HG03342 (cell line): ENCODE results near the gene GEMIN5.
"Not testable (repeated sequence)": the region's sequence is repeated elsewhere in the genome, so short reads cannot be mapped to it uniquely, and the experiment has no call there.

ENCODE experiments used
- ATAC-seq: cut with Tn5 transposase; IDR thresholded peaks from one replicate; pipeline ENCODE4 v1.9.1; 2021; ENCODE audit warnings: mild to moderate bottlenecking, moderate library complexity; ENCODE audit not compliant: unreplicated experiment

Gene GEMIN5

GRCh38 chr5:154940772-154941620 lies 3.0 kb upstream of the GEMIN5 start, which contains the start of gene MRPL22:
TSS of gene MRPL22 (plus strand) at chr5:154941073. CDS start at chr5:154941111, 38 bp downstream.
- peak; percentile 50 for ATAC-seq

- no peak for ATAC-seq
Observed at GRCh38 chr5:154940375-154940771, 2.4 kb upstream of the GEMIN5 start.

GRCh38 chr5:154939387-154939786 lies 1.4 kb upstream of the GEMIN5 start:
- ATAC-seq, result not testable (repeated sequence)

GRCh38 chr5:154937186-154937717 lies 759 bp downstream of the GEMIN5 start:
- ATAC-seq, result no peak

GRCh38 chr5:154934881-154935280 lies 3.1 kb downstream of the GEMIN5 start:
- no peak for ATAC-seq

- ATAC-seq, result no peak
Observed at GRCh38 chr5:154933537-154933936, 4.5 kb downstream of the GEMIN5 start.

GRCh38 chr5:154923441-154924430 lies 14.3 kb downstream of the GEMIN5 start:
- no peak for ATAC-seq

- ATAC-seq, result no peak
Observed at GRCh38 chr5:154917757-154918156, 20.3 kb downstream of the GEMIN5 start.

GRCh38 chr5:154916874-154917273 lies 21.1 kb downstream of the GEMIN5 start:
- ATAC-seq, result no peak

- ATAC-seq, result not testable (repeated sequence)
Observed at GRCh38 chr5:154905601-154906000, 32.4 kb downstream of the GEMIN5 start.

- ATAC-seq, result no peak
Observed at GRCh38 chr5:154901913-154902312, 36.1 kb downstream of the GEMIN5 start.

GRCh38 chr5:154901276-154901675 lies 36.7 kb downstream of the GEMIN5 start:
- no peak for ATAC-seq

GRCh38 chr5:154900066-154900465 lies 37.9 kb downstream of the GEMIN5 start:
- ATAC-seq, result no peak

- ATAC-seq, result no peak
Observed at GRCh38 chr5:154899151-154899816, 38.7 kb downstream of the GEMIN5 start.

- no peak for ATAC-seq
Observed at GRCh38 chr5:154898210-154898609, 39.8 kb downstream of the GEMIN5 start.

GRCh38 chr5:154896562-154897165 lies 41.3 kb downstream of the GEMIN5 start:
- ATAC-seq, result no peak

- no peak for ATAC-seq
Observed at GRCh38 chr5:154895606-154896561, 42.1 kb downstream of the GEMIN5 start.

- ATAC-seq, result no peak
Observed at GRCh38 chr5:154893381-154893780, 44.6 kb downstream of the GEMIN5 start.

- ATAC-seq, result no peak
Observed at GRCh38 chr5:154892369-154892771, 45.6 kb downstream of the GEMIN5 start.
